ENCODE measurements around the gene RAB19. TPM values are rescaled to one million over a fixed set of nuclear protein-coding genes. Genes with fewer than 3 reads are reported as not detected.

Gene RAB19
- total and polyA plus RNA-seq, 10 of the 15 experiments (the other 5 are each of a cell fraction or from before 2014, with no cell fraction given), result 0.14 to 1.0 (median 0.23) TPM; not detected in 5

- Histone ChIP-seq H3K36me3 (ENCODE audit: control insufficient read depth in 2 of 2, insufficient read depth in 2 of 2, low read length in 1 of 2) (no peaks in the 10 kb centered on the region; a peak in 1 of 4 replicates), H3K4me3 (no peak overlapping the region), H3K4me2 (ENCODE audit: control insufficient read depth, insufficient read depth) (no peak overlapping the region), H4K20me1 (ENCODE audit: control insufficient read depth, insufficient read depth) (no peaks in the 10 kb centered on the region), H3K27ac (ENCODE audit: control insufficient read depth, insufficient read depth) (no peak overlapping the region), H3K27me3 (replicated peaks in 1 of 2; ENCODE audit: control insufficient read depth in 2 of 2, insufficient read depth in 2 of 2, low read length in 1 of 2) (no peaks in the 10 kb centered on the region), H3K79me2 (ENCODE audit: control insufficient read depth, insufficient read depth, low read length) (no peaks in the 10 kb centered on the region), H3K4me1 (ENCODE audit: control insufficient read depth, insufficient read depth, low read length) (no peaks in the 10 kb centered on the region), H3K9ac (ENCODE audit: control insufficient read depth, insufficient read depth, low read length) (no peak overlapping the region), H3K9me3 (replicated peaks; ENCODE audit: control insufficient read depth, insufficient read depth, low read length) (no peaks in the 10 kb centered on the region), H2AFZ (ENCODE audit: control insufficient read depth, low read depth, low read length) (no peak overlapping the region)
- DNase-seq (ENCODE audit: low read depth, low spot score) (no peak), ATAC-seq (no peak), FAIRE-seq (no peak)
- ChIA-PET POLR2A (no interaction called here), RAD21 (ENCODE audit: unreplicated experiment) (no interaction called here), SMC1A (ENCODE audit: uncharacterized antibody, unreplicated experiment) (no interaction called here), CTCF (no interaction called here)
- in situ Hi-C loops (cut with MboI) (no loop called here), intact Hi-C loops (cut with micrococcal nuclease; ENCODE audit: unreplicated experiment) (no loop called here)
- 99% methylated on average over 4 of the region's 4 CpGs for WGBS (ENCODE audit: insufficient coverage, insufficient replicate concordance, low lambda C conversion rate, missing lambda C conversion rate)
- BruUV-seq (replicated peaks), result no TSS peak
- TF ChIP-seq ESRRA (IDR thresholded peaks at IDR 0.05; ENCODE audit: low read length) (no peak), BHLHE40 (IDR thresholded peaks at IDR 0.05; ENCODE audit: borderline replicate concordance in 1 of 2, low read depth in 2 of 2, low read length in 1 of 2) (no peak), EZH2 (IDR thresholded peaks at IDR 0.05; ENCODE audit: borderline replicate concordance, control insufficient read depth, low read depth, low read length) (no peak), IRF3 (IDR thresholded peaks at IDR 0.05) (no peak), MAX (IDR thresholded peaks at IDR 0.05; ENCODE audit: low read depth, low read length) (no peak), CBX3 (IDR thresholded peaks at IDR 0.05; ENCODE audit: borderline replicate concordance, low read depth) (no peak), MYC (IDR thresholded peaks at IDR 0.05; ENCODE audit: insufficient read depth, insufficient read length, insufficient replicate concordance, low read length, severe bottlenecking) (no peak), RUNX3 (IDR thresholded peaks at IDR 0.05; ENCODE audit: low read length) (no peak), E2F8 (IDR thresholded peaks at IDR 0.05; ENCODE audit: low read depth, partially characterized antibody) (no peak), NRF1 (conservative IDR thresholded peaks at IDR 0.05; ENCODE audit: low read depth, low read length) (no peak), NFIC (IDR thresholded peaks at IDR 0.05; ENCODE audit: low read depth, low read length) (no peak), CHD1 (IDR thresholded peaks at IDR 0.05; ENCODE audit: low read depth, low read length) (no peak), NR2F1 (conservative IDR thresholded peaks at IDR 0.05) (no peak), NR2C1 (IDR thresholded peaks at IDR 0.05) (no peak), SREBF1 (IDR thresholded peaks at IDR 0.05; ENCODE audit: low read length) (no peak), SMC3 (IDR thresholded peaks at IDR 0.05; ENCODE audit: borderline replicate concordance, low read length) (no peak), EED (IDR thresholded peaks at IDR 0.05; ENCODE audit: low read depth) (no peak), CEBPZ (IDR thresholded peaks at IDR 0.05; ENCODE audit: low read depth, low read length) (no peak)
These were observed 34.6 kb upstream of the RAB19 start for GRCh38 chr7:140369294-140369693.
